GM12878 (cell line): ENCODE measurements around the gene CSTB.

Experiments
- CTCF ChIP-seq, 3 experiments: IDR thresholded peaks in 2 of 3; conservative IDR thresholded peaks in 1 of 3; 2 replicates each; pipeline ENCODE4 v1.5.1; 2011; ENCODE audit warnings: low read depth in 3 of 3, low read length in 3 of 3, mild to moderate bottlenecking in 3 of 3, control low read depth in 2 of 3, moderate library complexity in 2 of 3, inconsistent platforms in 1 of 3, mixed read lengths in 1 of 3; ENCODE audit not compliant: control insufficient read depth in 2 of 3, insufficient read depth in 1 of 3; ENCODE audit errors: extremely low read depth in 1 of 3
- MXI1 ChIP-seq: fragments of 150-350 bp; IDR thresholded peaks from 2 replicates; pipeline ENCODE4 v1.6.1; 2011; ENCODE audit warnings: low read depth, mild to moderate bottlenecking, inconsistent platforms, low read length, improper control_type of control experiment
- PRDM15 ChIP-seq: fragments of 450-650 bp; formaldehyde crosslinking; IDR thresholded peaks from 2 replicates; pipeline ENCODE4 v1.4.0; 2020; ENCODE audit warnings: mild to moderate bottlenecking, moderate library complexity

GRCh38 chr21:43812139-43812821, 36.2 kb upstream of the CSTB start:
- TF ChIP-seq CTCF (IDR thresholded peaks at IDR 0.05 in 2 of 3, conservative IDR thresholded peaks at IDR 0.05 in 1 of 3; ENCODE audit: control insufficient read depth in 2 of 3, extremely low read depth in 1 of 3, insufficient read depth in 1 of 3, low read depth in 3 of 3, low read length in 3 of 3) (no peak), PRDM15 (CRISPR knock-in tag) (no peak), MXI1 (no peak)
